Neural progenitor cell (in vitro differentiated cells): ENCODE measurements around the gene CETP.

Source experiments
- CTCF ChIP-seq: fragments of 200-600 bp; sonication (generic); IDR thresholded peaks from 2 replicates; pipeline ENCODE4 v1.5.1; 2017; ENCODE audit warnings: antibody characterized with exemption, mild to moderate bottlenecking
- EZH2phosphoT487 ChIP-seq: fragments of 200-600 bp; sonication (generic); IDR thresholded peaks from 2 replicates; pipeline ENCODE4 v1.6.1; 2017; ENCODE audit warnings: antibody characterized with exemption

- TF ChIP-seq CTCF, result no peak
- no peak for TF ChIP-seq EZH2phosphoT487
Measured at GRCh38 chr16:56990407-56991286, 28.9 kb downstream of the CETP start.
